ENCODE results near the gene SNX4. TPM values are rescaled to one million over a fixed set of nuclear protein-coding genes. Genes with fewer than 3 reads are reported as not detected.
A peak's percentile ranks its signal among the peaks of the same experiment; 100 is the strongest.

SNX4 gene
- polyA plus RNA-seq, 3 donors, result 75.9 to 83.1 (median 77.8) TPM

DNA sequence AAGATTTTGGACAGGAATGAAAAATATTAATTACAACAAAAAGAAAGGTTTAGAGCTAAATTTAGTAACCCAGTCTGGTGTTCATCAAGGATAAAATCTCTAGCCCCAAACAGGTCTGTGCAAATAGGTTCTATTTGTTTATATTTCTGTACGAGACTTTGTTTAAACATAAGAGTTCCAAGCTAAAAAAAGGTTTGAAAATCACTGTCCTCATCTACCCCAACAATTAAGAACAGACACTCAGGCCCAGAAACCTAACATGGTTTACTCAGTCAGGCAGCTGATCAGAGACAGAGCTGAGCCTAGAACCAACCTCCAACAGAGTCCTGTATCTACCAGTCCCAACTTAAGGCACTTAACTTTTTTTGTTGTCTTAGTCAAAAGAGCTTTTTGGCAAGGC, 49.3 kb downstream of the SNX4 start:
- no peak for DNase-seq (ENCODE audit: low read depth in 3 of 3, low spot score in 2 of 3)

DNA sequence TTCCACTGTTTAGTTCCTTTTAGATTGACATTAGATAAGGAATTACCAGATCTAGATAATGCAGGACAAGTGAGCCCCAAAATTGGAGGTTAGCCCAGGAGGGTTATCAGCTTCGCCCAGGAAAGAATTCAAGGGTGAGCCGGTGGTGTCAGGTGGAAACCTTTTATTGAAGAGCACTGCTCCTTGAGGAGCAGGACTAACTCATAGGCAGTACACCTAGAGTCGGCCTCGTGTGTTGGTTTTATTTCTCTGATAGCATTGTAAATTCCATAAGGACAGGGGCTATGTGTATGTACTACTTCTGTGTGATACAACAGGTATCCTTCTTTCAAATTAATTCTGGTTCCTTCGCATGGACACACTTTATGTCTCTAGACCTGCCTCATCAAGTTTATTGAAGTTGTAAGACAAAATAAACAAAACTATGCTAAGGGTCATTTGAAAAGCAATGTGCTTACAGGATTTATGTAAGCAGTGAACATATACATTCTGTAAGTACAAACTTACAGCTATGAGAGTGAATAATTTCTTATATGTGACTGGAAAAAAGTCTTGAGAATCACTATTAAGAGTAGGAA, 57.2 kb downstream of the SNX4 start:
- no peak for DNase-seq (ENCODE audit: low read depth in 3 of 3, low spot score in 2 of 3)

DNA sequence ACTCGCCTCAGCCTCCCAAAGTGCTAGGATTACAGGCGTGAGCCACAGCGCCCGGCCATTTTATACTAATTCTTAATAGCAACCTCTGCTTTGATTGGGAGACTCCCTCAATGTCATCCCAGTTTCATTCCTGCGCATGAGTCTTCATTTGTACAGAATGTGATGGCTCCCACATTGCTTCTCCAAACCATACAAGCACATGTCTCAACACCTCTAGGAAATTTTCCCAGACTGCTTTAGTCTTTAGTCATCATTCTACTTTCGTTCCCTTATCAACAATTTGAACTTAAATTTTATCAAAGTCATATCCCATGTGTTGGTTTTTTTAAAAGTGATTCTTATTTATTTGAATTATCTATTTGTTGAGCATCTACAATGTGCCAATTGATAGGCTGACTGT, 58.1 kb downstream of the SNX4 start:
- DNase-seq (ENCODE audit: low read depth in 3 of 3, low spot score in 2 of 3), result no peak

DNA sequence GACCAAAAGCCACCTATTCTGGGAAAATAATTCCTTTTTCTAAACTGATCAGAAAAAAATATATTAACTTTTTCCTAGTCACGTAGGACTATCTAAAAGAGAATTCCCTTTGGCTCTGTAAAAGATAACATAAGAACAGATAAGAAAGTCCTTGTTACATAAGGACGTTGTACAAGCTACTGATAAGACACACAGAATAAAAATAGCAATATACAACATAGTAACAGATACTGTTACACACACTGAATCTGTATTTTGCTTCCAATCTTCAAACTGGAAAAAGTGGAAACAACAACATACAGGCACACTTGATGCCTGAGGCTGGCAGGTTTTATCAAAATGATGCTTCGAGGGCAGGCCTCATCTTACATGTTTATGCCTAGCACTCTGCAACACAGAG, 59.8 kb downstream of the SNX4 start:
- DNase-seq (ENCODE audit: low read depth in 3 of 3, low spot score in 2 of 3), result no peak

DNA sequence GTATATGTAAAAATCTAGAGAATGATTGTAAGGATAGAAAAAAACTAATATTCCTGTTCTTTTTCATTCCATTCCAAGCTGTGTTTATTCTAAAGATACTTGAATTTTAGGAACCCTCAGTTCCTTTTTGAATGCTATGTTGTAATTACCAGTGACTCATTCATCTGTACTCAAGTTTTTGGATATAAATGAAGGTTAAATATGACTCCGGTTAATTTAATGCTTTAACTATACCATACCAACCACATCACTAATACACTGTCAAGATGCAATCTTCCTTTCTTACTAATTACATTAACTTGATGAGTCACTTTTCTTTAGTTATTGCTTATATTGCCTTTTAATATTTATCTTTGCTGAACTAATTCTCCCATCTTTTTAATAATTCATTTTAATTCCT, 76.1 kb downstream of the SNX4 start:
- DNase-seq (ENCODE audit: low read depth in 3 of 3, low spot score in 2 of 3), result no peak

DNA sequence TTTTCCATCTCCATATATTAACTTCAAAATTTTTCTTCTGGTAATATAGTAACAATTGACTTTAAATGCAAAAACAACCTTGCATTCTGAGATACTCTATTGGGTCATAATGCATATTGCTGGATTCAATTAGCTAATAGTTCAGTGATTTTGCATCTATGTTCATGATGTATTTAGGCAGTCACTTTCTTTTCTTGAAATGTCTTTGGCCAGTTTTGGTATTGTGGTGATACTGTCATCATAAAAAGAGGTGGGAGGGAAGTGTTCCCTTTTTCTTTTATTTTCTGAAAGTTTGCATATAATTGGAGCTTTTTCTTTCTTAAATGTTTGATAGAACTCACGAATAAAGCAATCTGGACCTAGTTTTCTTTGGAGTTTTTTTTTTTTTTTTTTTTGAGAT, 77.5 kb downstream of the SNX4 start:
- DNase-seq (ENCODE audit: low read depth in 3 of 3, low spot score in 2 of 3), result no peak

DNA sequence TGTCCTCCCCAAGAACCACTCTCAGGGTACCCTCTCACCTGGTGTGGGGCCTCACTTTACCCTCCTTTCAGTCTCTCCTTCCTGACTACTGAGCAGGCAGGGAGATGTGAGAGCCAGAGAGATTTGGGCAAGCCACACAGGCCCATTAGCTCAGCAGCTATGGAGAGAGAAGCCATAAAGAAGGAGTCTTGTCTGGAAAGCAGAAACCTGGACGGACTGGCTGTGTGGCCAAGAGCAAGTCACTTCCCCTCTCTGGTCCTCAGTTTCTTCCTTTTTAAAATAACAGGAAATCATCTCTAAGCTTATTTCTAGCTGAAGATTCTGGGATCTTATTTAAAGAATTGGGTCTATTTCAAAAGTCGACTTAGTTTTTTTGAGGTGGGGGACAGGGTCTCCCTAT, 79.0 kb downstream of the SNX4 start:
- no peak for DNase-seq (ENCODE audit: low read depth in 3 of 3, low spot score in 2 of 3)

DNA sequence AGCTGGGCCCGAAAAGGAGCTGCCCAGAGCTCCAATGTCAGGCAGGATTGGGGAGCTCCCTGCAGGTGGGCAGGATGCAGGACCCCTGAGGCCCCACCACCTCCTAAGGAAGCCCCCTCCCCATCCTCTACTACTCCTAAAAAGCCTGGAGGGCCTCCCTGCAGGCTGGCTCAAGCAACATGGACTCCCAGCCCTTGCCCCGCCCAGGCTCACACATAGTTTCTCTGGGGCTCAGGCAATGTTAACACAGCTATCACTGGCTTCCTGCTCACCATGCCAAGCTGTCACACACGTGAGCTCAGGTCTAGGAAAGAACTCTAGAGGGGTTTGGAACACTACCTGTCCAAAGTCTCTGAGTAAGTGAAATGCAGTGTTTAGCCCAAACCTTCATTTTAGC, 79.4 kb downstream of the SNX4 start:
- DNase-seq (ENCODE audit: low read depth in 3 of 3, low spot score in 2 of 3), result no peak

DNA sequence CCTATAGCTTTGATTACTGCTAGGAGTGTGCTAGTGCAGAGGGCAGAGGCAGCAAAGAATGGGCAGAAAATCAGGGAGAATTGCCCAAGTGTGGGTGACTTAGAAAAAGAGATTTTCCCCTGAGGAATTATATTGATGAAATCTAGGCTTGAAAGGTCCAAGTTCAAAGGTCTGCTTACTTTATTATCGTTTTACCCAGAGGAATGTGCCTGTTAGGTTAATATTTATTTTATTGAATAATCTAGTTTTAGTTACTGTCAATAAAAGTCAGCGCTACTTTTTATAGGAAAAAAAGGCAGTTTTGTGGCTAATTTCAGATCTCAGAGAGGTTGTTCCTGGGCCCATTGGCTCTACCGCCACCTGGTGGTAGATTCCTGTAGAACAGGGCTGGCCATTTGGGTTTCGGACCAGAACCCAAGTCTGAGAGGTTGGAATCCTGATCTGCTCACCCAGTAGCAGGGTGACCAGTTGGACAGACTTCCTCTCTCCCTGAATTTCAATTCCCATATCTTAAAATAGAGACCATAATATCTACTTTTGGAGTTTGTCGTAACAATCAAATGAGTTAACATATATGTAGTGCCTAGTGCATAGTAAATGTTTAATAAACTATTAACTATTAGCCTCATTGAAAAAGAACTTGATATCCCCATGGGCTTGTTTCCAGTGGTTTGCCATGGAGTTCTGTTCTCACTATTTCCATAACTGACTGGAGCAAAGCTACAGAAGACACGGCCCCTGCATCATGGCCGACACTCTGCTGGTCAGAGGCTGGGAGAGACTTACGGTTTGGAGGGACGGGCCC, 82.2 kb downstream of the SNX4 start:
- peak in 2 of 3 donors; percentile 21 to 27 for DNase-seq (ENCODE audit: low read depth in 3 of 3, low spot score in 2 of 3)

DNA sequence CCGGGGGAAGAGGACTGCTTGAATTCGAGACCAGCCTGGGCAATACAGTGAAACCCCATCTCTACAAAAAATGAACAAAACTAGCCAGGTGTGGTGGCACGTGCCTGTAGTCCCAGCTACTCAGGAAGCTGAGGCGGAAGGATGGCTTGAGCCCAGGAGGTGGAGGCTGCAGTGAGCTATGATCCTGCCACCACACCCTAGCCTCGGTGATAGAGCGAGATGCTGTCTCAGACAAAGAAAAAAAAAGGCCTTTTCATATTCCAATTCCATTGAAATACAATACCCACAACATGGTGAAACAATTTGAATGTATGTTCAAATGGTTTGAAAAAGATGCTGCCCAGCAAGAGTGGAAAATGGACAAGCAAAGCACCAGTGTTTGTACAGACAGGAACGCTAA, 83.1 kb downstream of the SNX4 start:
- no peak for DNase-seq (ENCODE audit: low read depth in 3 of 3, low spot score in 2 of 3)

DNA sequence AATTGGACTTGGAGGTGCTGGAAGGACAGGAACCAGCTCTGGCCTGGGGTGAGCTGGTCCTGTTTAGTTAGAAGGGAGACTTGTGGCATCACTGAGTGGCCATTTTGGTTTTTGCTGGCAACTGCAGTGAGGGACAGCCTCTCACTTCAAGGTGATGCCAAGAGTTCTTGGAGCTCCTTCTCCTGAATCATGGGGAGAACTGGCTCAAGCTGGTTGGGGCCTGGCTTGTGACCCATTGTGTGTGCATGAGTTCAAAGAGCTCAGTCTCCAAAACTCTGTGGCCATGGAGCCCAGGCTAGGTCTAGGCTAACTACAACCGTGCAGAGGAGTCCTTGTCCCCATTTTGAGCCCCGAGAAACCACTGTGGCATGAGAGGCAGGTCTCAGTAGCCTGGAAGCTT, 84.8 kb downstream of the SNX4 start:
- no peak for DNase-seq (ENCODE audit: low read depth in 3 of 3, low spot score in 2 of 3)

DNA sequence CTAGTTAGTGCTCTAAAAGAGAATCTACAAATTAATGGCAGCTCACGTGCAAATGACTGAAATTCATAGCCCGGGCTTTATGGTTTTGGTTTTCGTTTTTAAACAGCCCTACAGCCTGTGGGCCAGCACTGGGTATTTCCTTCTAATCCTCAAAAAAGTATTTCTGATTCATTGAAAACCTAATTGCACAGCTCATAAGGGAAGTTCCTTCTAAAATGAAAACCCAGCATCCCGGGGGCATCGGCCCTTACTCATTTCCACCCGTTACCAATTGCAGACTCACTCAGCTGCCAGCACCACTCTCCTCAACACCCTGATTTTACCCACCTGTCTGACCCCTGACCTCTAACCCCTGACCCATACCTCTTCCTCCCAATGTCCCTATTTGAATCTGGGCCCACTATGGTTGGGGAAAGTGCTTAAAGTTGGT, 85.4 kb downstream of the SNX4 start:
- no peak for DNase-seq (ENCODE audit: low read depth in 3 of 3, low spot score in 2 of 3)

DNA sequence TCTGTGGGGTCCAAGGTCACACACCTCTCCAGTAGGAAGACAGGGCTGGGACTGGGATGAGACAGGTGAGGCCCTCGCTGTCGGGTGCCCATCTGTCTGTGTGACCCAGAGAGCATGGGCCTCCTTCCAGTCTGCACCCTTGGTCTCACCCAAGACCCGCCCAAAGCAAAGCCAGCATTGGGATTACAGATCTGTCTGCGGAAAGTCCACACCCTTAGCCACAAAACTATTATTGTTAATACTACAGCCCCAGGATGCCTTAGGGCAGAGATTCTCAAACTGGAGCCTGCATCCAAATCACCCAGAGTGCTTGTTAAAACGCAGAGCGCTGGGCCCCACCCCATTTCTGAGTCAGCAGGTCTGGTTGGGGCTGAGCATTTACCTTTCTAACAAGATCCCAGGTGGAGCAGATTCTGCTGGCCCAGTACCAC, 86.4 kb downstream of the SNX4 start:
- no peak for DNase-seq (ENCODE audit: low read depth in 3 of 3, low spot score in 2 of 3)

DNA sequence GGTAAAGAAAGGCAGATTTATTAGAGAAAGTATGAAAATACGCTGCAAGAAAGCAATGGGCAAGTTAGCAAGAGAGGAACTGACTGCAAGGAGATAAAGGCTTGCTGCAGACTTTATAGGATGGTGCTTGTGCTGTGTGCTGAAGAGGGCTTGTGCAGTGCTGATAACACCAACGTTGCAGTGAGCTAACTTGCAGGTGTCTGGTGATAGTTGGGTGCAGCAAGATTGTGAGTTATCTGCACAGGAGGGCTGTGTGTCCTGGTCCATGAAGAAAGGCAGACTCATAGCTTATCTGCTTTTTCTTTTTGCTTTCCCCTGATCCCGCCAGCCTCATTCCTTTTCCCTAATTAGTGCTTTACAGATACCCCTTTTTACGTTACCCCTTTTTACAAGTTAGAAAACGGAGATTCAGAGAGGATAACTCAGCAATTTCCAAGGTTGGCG, 86.9 kb downstream of the SNX4 start:
- DNase-seq (ENCODE audit: low read depth in 3 of 3, low spot score in 2 of 3), result no peak

DNA sequence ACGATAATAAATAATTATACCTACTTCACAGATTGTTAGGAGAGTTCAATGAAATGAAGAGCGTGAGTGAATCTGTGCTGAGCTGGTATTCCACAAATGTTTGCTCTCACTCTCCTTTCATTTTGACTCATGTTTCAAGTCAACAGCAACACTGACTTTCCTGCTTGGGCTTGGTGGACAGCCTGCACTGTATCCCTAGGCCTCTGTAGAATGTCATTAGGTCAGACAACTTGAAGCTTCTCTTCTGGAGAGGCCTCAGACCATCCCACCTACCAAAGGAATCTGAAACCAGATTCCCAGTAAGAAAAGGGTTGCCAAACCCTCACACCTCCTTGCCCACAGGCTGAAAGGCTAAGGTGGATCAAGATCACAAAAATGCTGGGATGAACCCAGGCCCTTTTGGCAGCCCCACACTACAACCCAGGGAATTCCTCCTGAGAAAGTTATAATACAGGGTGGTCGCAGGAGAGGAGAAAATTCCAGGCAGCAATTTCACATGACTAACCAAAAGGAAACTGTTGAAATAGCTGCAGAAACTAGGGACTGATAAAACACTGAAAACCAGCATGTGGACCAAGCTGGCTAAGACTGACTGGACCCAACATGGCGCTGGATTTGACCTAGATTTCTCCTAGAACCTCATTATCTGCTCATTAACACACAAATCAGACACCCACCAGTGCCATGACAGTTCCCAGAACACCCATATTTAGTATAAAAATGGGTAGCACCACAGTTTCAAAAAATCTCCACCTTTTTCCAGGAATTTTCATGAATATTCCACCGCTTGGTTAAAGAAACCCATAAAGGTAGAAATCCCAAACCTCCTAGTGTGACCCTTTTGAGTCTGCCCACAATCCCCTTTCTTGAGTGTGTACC, 87.9 kb downstream of the SNX4 start:
- no peak for DNase-seq (ENCODE audit: low read depth in 3 of 3, low spot score in 2 of 3)

DNA sequence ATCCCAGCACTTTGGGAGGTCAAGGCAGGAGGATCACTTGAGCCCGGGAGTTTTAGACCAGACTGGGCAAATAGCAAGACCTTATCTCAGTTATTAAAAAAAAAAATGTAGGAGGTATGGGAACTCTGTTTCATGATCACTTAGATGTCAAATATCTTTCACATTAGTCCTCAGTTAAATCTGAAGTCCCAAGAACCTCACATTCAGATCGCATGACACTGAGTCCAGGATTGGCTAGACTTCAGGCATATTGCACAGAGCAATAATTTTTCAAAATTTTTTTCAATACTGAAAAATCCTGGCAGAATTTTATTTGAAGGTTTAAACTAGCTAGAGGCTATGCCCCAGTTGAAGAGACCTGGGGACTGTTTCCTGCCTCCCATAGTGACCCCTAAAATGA, 88.6 kb downstream of the SNX4 start:
- no peak for DNase-seq (ENCODE audit: low read depth in 3 of 3, low spot score in 2 of 3)

DNA sequence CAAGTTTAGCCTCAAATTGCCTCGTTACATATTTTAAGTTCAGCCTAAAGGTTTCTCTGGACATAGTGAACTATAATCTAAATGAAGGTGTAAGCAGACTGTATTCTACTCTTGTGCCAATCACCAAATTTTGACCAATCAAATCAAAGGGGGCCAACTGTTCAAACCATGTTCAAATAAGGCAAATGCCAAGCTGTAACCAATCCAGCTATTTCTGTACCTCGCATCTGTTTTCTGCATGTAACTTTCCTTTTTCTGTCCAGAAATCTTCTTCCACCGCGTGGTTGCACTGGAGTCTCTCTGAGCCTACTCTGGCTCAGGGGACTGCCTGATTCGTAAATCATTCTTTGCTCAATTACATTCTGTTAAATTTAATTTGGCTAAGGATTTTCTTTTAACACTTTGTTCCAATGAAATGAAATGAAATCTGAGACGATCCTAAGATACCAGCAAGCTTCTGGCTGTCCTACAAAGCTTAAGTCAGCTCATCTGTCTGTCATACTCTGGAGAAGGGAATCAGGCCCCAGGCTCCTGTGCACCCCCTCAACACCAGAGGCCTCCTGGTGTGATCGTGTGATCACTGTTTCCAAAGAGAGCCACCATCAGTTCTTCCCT, 91.7 kb downstream of the SNX4 start:
- no peak for DNase-seq (ENCODE audit: low read depth in 3 of 3, low spot score in 2 of 3)

DNA sequence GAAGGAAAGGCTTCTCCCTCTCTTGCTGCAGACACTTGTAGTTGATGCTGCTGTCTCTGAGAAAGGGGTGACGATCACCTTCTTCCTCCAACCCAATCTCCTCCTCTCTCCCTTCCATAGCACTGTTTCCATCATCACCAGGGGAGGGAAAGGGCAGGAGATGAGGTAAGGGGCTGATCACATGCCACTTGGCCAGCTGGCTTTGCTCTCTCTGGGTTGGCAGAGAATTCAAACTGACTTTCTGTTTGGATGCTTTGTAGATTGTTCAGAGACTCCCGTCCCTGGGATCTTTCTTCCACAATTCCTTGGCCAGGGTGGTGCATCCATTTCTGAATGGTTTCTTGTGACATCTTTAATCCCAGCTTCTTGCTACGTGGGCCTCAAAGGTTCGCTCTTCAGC, 101.7 kb downstream of the SNX4 start:
- no peak for DNase-seq (ENCODE audit: low read depth in 3 of 3, low spot score in 2 of 3)

DNA sequence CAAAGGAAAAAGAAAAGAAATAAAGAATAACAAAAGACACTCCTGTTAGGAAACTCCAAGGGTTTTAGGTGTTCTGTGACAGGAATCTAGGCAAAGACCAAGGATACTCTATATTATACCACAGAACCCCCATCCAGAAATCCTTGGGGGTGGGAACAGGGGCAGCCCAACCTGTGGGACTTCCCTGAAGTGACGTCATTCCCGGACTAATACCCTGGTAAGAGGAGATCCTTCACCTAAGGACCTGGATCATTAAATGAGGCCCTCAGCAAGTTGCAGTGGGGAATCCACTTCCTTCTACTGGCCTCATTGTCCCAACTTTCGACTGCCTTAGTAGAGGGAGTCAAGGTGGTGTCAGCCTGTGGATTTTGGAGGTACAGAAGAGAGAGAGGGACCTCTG, 103.8 kb downstream of the SNX4 start:
- DNase-seq (ENCODE audit: low read depth in 3 of 3, low spot score in 2 of 3), result no peak

DNA sequence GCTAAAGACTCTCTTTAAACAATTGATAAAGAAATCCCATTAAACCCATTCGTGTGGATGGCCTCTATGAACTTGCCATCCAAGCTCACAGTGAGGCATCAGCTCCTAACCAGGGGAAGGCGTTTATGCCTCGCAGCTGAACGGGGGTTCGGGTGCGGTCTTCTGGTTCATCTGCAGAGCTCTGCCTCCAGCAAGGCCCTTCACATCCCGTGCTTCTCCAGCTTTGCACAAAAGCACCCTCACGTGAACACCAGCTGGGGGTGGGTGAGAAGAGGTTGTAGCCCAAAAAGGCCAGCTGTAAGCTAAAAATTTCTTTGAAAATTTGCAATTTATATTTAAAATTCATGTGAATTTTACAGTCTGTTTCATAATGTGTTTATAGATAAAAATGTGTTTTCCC, 105.3 kb downstream of the SNX4 start:
- no peak for DNase-seq (ENCODE audit: low read depth in 3 of 3, low spot score in 2 of 3)

DNA sequence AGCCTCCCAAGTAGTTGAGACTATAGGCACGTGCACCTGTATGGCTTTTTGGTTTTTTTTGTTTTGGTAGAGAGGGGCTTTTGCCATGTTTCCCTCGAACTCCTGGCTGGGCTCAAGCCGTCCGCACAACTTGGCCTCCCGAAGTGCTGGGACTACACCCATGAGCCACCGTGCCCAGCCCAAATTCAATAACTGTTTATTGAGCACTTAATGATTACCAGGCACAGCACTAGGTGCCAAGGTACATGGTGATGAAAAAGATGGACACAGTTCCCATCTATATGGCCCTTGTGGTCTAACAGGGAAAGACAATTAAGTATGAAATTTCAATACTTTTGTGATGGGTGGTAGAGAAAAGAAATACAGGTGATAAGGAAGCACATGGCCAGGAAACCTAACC, 109.1 kb downstream of the SNX4 start:
- no peak for DNase-seq (ENCODE audit: low read depth in 3 of 3, low spot score in 2 of 3)
